ENCODE data around the gene GNAI3.

GNAI3 gene

DNA sequence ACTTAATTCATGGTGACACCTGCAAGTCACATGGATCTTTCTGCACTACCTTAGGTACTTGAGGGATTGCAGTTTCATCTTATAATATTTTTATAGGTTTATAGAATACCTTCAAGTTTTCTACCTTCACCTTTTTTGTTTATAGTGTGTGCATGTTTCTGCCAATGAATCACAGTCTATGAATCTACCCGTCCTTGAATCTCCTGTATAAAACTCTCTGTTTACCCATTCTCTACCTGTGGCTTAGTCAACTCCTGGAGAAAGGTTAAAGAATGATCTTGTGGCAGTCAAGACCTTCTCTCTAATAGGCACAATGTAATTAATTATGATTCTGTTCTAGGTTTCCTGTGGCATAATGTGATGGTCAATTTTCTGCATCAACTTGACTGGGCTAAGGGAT lies 116.3 kb downstream of the GNAI3 start:
- no peak overlapping the region for H3K27ac ChIP-seq (ENCODE audit: low read depth, low read length)
- H3K9me3 ChIP-seq (ENCODE audit: low read length): no peaks in the 10 kb centered on the region
- peaks cover 9% of the 10 kb centered on the region for H3K4me1 ChIP-seq (ENCODE audit: insufficient read depth, low read length)
- H3K4me3 ChIP-seq (ENCODE audit: low read depth in 1 of 2, low read length in 2 of 2): no peak overlapping the region
- H3K36me3 ChIP-seq (ENCODE audit: insufficient read depth, low read length): peaks cover 13% of the 10 kb centered on the region
- H3K27me3 ChIP-seq (ENCODE audit: control insufficient read depth in 1 of 2, insufficient read depth in 2 of 2, low read length in 2 of 2): no peaks in the 10 kb centered on the region
- H3K9ac ChIP-seq (ENCODE audit: low read length): no peak overlapping the region

DNA sequence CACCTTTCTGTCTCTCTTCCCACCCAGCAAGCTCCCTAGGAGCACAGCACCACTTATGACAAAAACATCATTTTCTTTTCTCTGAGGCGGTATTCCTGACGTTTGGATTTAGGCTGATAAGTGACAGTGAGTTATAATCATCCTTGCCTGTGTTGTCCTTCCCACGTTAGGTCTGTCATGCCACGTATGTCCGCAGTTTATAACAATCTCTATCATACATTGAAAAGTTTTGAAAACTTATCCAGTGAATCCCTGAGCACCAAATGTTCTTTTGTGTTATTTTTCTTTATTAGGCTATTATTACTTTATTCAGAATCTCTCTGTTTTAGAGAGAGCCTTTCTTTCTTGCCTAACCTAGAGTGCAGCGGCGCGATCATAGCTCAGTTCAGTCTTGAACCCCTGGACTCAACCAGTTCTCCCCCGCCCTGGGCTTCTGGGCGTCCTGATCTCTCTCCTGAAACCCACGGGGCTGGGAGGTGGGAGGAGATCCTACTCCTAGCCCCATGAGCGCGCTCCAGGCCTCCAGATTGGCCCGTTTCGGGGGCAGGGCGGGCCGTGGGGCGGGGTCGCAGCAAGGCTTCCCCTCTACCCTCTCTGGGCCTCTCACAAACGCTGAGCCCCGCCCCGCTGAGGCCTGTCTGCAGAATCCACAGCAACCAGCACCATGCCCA lies 119.2 kb downstream of the GNAI3 start, which contains the start of gene GSTM2:
TSS of gene GSTM2 (plus strand) at position 606 of the 671 bp plus-strand sequence. CDS start at position 665, 59 bp downstream.
- Histone ChIP-seq H3K27ac (ENCODE audit: low read depth, low read length) (peak within 1 kb of the TSS; percentile 41), H3K4me1 (ENCODE audit: insufficient read depth, low read length) (peaks cover 13% of the 10 kb centered on the region), H3K36me3 (ENCODE audit: insufficient read depth, low read length) (peaks cover 12% of the 10 kb centered on the region), H3K9me3 (ENCODE audit: low read length) (no peaks in the 10 kb centered on the region), H3K4me3 (ENCODE audit: low read depth in 1 of 2, low read length in 2 of 2) (peak within 1 kb of the TSS; percentile 62 to 77), H3K27me3 (ENCODE audit: control insufficient read depth in 1 of 2, insufficient read depth in 2 of 2, low read length in 2 of 2) (no peaks in the 10 kb centered on the region), H3K9ac (ENCODE audit: low read length) (peak within 1 kb of the TSS; percentile 53)
